Stimulated activated memory B cell treated with anti-CD40 and anti-IgM and Interleukin-4, amounts not matched to agents 10 μg/mL and 1 μg/mL and 100 μg/mL, for 72 hours (primary cell): ENCODE results near the gene MYO15B.
A peak's percentile ranks its signal among the peaks of the same experiment; 100 is the strongest.

Source experiments
- ATAC-seq: fragments of 150-1000 bp; cut with Tn5 transposase; 2 replicates; pipeline ENCODE4 v1.10.0; 2021
- H3K27ac Mint-ChIP-seq: one replicate; pipeline ENCODE4 v1.8.0; 2022; ENCODE audit warnings: mild to moderate bottlenecking, mixed read lengths
- H3K27me3 Mint-ChIP-seq: one replicate; pipeline ENCODE4 v1.8.0; 2022; ENCODE audit warnings: mixed read lengths
- H3K36me3 Mint-ChIP-seq: one replicate; pipeline ENCODE4 v1.8.0; 2022; ENCODE audit warnings: mixed read lengths
- H3K4me1 Mint-ChIP-seq: one replicate; pipeline ENCODE4 v1.8.0; 2022; ENCODE audit warnings: mixed read lengths
- H3K4me3 Mint-ChIP-seq: one replicate; pipeline ENCODE4 v1.8.0; 2022; ENCODE audit warnings: mild to moderate bottlenecking, moderate library complexity, mixed read lengths
- H3K9me3 Mint-ChIP-seq: one replicate; pipeline ENCODE4 v1.8.0; 2022; ENCODE audit warnings: mixed read lengths

Gene MYO15B

DNA sequence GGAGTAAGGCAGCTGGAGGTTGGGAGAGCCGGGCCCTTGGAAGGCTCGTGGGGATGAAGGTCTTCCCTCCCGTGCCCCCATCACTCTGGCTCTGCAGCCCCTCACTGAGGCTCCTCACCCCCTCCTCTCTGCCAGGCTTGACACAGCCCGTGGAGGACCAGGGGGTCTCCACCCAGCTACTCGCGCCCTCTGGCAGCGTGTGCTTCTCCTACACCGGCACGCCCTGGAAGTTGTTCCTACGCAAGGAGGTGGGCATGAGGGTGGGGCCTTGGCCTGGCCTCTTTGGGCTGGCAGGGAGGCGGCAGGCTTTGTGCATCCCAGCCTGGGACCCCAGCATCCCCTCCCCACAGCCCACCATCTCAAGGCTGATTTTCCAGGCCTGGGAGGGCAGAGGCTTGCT is 30.1 kb downstream of the MYO15B start:
- H3K4me3 Mint-ChIP-seq, result no peak overlapping the region
- no peaks in the 10 kb centered on the region for H3K9me3 Mint-ChIP-seq
- H3K27ac Mint-ChIP-seq, result no peak overlapping the region
- no peaks in the 10 kb centered on the region for H3K4me1 Mint-ChIP-seq
- no peak for ATAC-seq
- H3K36me3 Mint-ChIP-seq, result no peaks in the 10 kb centered on the region
- no peaks in the 10 kb centered on the region for H3K27me3 Mint-ChIP-seq

- Mint-ChIP-seq H3K36me3 (no peaks in the 10 kb centered on the region), H3K4me1 (no peaks in the 10 kb centered on the region), H3K9me3 (no peaks in the 10 kb centered on the region), H3K4me3 (no peak overlapping the region), H3K27me3 (no peaks in the 10 kb centered on the region), H3K27ac (no peak overlapping the region)
- no peak for ATAC-seq
Measured at GRCh38 chr17:75619506-75620431, 32.2 kb downstream of the MYO15B start.

DNA sequence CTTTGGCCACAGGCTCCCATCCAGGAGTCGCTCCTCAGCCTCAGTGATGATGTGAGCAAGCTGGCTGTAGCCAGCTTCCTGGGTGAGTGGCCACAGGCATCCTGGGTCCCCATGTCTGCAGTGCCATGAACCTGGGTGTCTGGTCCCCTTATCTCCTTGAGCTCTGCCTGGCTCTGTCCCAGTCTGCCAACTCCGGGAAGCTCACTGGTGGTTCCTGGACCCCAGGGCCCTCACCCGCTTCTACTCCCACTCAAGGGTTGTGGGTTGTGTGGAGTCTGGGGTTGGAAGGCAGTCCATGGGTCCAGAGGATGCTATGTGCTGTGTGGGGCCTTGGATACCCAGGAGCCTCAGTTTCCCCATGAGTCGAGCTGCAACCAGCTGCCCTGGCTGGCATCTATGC is 33.9 kb downstream of the MYO15B start:
- H3K9me3 Mint-ChIP-seq, result no peaks in the 10 kb centered on the region
- ATAC-seq, result no peak
- H3K36me3 Mint-ChIP-seq, result no peaks in the 10 kb centered on the region
- no peaks in the 10 kb centered on the region for H3K27me3 Mint-ChIP-seq
- no peak overlapping the region for H3K4me3 Mint-ChIP-seq
- no peak overlapping the region for H3K27ac Mint-ChIP-seq
- H3K4me1 Mint-ChIP-seq, result no peaks in the 10 kb centered on the region

GRCh38 chr17:75622076-75622475 is 34.5 kb downstream of the MYO15B start:
- no peaks in the 10 kb centered on the region for H3K4me1 Mint-ChIP-seq
- ATAC-seq, result no peak
- H3K36me3 Mint-ChIP-seq, result no peaks in the 10 kb centered on the region
- no peak overlapping the region for H3K4me3 Mint-ChIP-seq
- H3K27ac Mint-ChIP-seq, result no peak overlapping the region
- no peaks in the 10 kb centered on the region for H3K9me3 Mint-ChIP-seq
- no peaks in the 10 kb centered on the region for H3K27me3 Mint-ChIP-seq

DNA sequence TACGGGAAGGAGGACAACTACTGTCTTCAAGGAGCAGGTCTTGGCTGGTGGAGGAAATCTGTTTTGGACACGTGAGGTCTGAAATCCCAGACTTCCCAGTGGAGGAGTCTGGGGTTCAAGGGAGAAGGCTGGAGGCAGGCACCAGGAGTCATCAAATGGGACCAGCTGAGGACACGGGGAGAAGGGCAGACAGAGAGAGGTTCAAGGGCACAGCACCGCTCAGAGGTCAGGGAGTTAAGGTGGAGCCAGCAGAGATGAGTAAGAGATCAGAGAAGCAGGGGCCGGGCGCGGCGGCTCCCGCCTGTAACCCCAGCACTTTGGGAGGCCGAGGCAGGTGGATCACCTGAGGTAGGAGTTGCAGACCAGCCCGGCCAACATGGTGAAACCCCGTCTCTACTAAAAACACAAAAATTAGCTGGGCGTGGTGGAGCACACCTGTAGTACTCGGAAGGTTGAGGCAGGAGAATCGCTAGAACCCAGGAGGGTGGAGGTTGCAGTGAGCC is 35.2 kb downstream of the MYO15B start:
- Mint-ChIP-seq H3K27me3 (no peaks in the 10 kb centered on the region), H3K27ac (no peak overlapping the region), H3K9me3 (no peaks in the 10 kb centered on the region), H3K4me3 (no peak overlapping the region), H3K36me3 (no peaks in the 10 kb centered on the region), H3K4me1 (no peaks in the 10 kb centered on the region)
- ATAC-seq, result no peak

GRCh38 chr17:75623386-75623785 is 35.8 kb downstream of the MYO15B start:
- Mint-ChIP-seq H3K36me3 (no peaks in the 10 kb centered on the region), H3K27ac (no peak overlapping the region), H3K4me3 (no peak overlapping the region), H3K27me3 (no peaks in the 10 kb centered on the region), H3K9me3 (no peaks in the 10 kb centered on the region), H3K4me1 (no peaks in the 10 kb centered on the region)
- ATAC-seq, result no peak

DNA sequence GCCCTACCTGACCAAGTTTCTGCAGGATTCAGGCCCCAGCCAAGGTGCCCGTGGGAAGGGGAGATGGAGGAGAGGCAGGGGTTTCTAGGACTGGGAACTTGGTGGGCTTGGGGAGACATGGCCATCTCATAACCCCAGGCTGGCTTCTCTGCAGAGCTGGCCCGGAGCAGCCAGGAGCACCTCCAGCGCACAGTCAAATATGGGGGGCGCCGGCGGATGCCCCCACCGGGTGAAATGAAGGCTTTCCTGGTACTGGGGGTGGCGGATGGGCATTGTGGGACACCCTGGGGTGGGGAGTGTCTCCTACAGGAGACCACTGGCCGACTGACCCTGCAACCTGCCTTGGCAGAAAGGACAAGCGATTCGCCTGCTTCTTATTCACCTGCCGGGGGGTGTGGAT is 36.4 kb downstream of the MYO15B start:
- no peaks in the 10 kb centered on the region for H3K36me3 Mint-ChIP-seq
- no peak overlapping the region for H3K27ac Mint-ChIP-seq
- no peak for ATAC-seq

GRCh38 chr17:75624714-75625345 is 37.2 kb downstream of the MYO15B start:
- H3K9me3 Mint-ChIP-seq, result no peaks in the 10 kb centered on the region
- H3K36me3 Mint-ChIP-seq, result no peaks in the 10 kb centered on the region
- no peak for ATAC-seq
- no peaks in the 10 kb centered on the region for H3K27me3 Mint-ChIP-seq
- H3K27ac Mint-ChIP-seq, result no peak overlapping the region
- no peak overlapping the region for H3K4me3 Mint-ChIP-seq
- no peaks in the 10 kb centered on the region for H3K4me1 Mint-ChIP-seq

More for the DNA sequence above, 36.4 kb downstream of the MYO15B start:
- Mint-ChIP-seq H3K4me3 (no peak overlapping the region), H3K27me3 (no peaks in the 10 kb centered on the region), H3K4me1 (no peaks in the 10 kb centered on the region), H3K9me3 (no peaks in the 10 kb centered on the region)

GRCh38 chr17:75625813-75626486 is 38.4 kb downstream of the MYO15B start:
- Mint-ChIP-seq H3K4me1 (no peaks in the 10 kb centered on the region), H3K36me3 (no peaks in the 10 kb centered on the region), H3K27me3 (no peaks in the 10 kb centered on the region), H3K4me3 (no peak overlapping the region), H3K9me3 (no peaks in the 10 kb centered on the region), H3K27ac (no peak overlapping the region)
- peak; percentile 53 for ATAC-seq

- Mint-ChIP-seq H3K9me3 (no peaks in the 10 kb centered on the region), H3K4me3 (no peak overlapping the region), H3K27me3 (no peaks in the 10 kb centered on the region), H3K27ac (no peak overlapping the region), H3K36me3 (no peaks in the 10 kb centered on the region), H3K4me1 (no peaks in the 10 kb centered on the region)
- ATAC-seq, result no peak
Measured at GRCh38 chr17:75626496-75627038, 39.0 kb downstream of the MYO15B start.

DNA sequence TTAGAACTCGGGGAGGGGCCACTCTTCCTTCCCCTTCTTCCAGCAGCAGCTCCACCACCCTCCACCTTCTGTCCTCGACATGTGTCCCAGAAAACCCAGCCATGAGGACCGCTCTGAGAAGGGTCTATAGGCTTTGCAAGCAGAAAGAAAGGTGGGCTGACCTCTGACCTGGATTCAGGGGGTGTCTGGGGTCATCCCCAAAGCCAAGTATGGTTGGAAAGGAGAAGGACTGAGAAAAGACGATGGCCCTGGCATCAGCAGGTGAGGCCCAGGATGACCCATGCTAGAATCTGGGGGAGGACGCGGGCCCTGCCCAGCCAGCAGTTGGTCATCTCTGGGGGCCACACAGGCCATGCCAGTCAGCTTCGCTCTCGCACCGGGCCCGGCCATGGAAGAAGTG is 39.5 kb downstream of the MYO15B start:
- no peak overlapping the region for H3K4me3 Mint-ChIP-seq
- no peaks in the 10 kb centered on the region for H3K9me3 Mint-ChIP-seq
- H3K4me1 Mint-ChIP-seq, result no peaks in the 10 kb centered on the region
- no peaks in the 10 kb centered on the region for H3K36me3 Mint-ChIP-seq
- H3K27ac Mint-ChIP-seq, result no peak overlapping the region
- no peaks in the 10 kb centered on the region for H3K27me3 Mint-ChIP-seq
- ATAC-seq, result no peak

DNA sequence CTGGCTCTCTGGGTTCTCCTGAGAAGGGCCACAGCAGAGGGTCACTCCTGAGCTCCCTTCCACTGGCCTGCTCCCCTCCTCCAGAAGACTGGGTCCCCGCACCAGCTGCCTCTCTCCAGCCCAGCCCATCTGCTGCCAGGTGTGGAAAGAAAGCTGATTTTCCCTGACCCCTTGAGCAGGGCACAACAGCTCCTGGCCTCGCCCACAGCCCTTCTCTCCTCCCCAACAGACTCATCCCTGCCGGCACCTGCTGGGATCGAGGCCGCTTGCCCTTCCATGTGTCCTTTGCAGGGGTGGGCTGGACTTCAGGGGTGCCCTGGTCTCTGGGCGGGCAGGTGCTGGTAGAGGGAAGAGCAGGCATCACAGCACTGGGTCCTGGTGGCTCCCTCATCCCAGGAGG is 40.8 kb downstream of the MYO15B start:
- ATAC-seq, result no peak
- Mint-ChIP-seq H3K27me3 (no peaks in the 10 kb centered on the region), H3K4me3 (no peak overlapping the region), H3K27ac (no peak overlapping the region), H3K9me3 (no peaks in the 10 kb centered on the region), H3K36me3 (no peaks in the 10 kb centered on the region), H3K4me1 (peaks cover 7% of the 10 kb centered on the region)

DNA sequence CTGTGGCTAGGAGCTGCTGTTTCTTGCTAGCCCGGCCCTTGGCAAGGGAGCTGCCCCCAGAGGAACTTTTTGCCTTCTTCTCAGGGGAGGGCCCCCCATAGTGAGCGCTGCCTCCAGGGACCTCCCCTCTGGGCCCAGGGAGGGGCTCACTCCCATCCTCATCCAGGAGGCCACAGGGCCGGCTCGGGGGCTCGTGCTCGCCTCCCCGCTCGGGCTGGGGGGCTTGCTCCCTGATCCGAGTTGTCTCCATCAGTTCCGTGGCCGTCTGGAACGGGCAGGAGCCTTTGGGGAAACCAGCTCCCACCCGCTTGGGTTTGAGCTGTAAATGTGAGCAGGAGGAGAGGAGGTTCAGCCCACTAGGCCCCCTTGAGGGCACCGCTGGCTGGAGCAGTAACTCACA is 41.6 kb downstream of the MYO15B start:
- H3K27ac Mint-ChIP-seq, result no peak overlapping the region
- H3K4me1 Mint-ChIP-seq, result peaks cover 14% of the 10 kb centered on the region
- no peaks in the 10 kb centered on the region for H3K36me3 Mint-ChIP-seq
- H3K27me3 Mint-ChIP-seq, result no peaks in the 10 kb centered on the region
- H3K4me3 Mint-ChIP-seq, result no peak overlapping the region
- no peak for ATAC-seq
- no peaks in the 10 kb centered on the region for H3K9me3 Mint-ChIP-seq

DNA sequence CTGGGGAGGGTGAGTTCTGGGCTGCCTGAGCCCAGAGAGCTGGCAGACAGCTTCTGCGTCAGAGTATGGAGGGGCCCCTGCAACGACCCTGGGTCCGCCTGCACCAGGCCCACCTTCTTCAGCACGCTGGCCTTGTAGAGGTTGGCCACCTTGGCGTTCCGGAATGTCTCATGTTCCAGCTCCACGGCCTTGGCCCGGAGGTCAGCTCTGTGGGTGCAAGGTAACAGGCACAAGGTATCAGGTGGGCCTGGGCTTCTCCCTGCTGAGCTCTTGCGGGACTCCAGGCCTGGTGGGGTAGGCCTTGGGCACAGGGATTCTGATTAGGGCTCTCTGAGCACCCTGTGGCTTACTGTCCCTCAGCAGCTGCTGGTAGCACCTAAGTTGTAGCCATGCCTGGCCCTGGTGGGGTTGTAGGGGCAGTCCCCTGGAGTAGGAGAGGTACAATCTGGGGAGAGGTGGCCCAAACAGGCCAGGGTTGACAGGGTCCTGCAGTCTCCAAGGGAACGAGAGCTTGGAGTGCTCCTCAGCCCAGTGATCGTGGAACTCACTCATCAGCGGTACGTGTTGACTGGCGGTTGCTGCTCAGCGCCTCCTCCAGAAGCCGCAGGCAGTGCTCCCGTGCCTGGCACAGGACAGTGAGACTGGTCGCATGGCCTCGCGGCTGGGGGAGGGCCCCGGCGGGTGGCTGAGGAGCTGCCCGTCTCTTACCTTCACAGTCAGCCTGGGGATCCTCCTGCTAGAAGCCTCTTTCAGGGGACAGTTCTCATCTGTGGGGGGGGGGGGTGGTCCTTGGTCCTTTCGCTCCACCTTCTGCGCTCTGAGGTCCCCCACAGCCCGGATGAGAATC is 42.7 kb downstream of the MYO15B start:
- no peaks in the 10 kb centered on the region for H3K27me3 Mint-ChIP-seq
- H3K9me3 Mint-ChIP-seq, result no peaks in the 10 kb centered on the region
- no peak overlapping the region for H3K27ac Mint-ChIP-seq
- no peak for ATAC-seq
- peaks cover 18% of the 10 kb centered on the region for H3K4me1 Mint-ChIP-seq
- H3K4me3 Mint-ChIP-seq, result no peak overlapping the region
- H3K36me3 Mint-ChIP-seq, result no peaks in the 10 kb centered on the region
